ENCODE data around the gene ZFP2. TPM values are rescaled to one million over a fixed set of nuclear protein-coding genes. Genes with fewer than 3 reads are reported as not detected.

Gene ZFP2
- total RNA-seq, 1 donor from 2014 or later, result 0.48 TPM

Other genes starting within 250 kb of the ZFP2 start
- 10.5 and 12.0 TPM in 2 replicates for gene ZNF354A, start 165.3 kb upstream of the ZFP2 start, total RNA-seq
- 9.5 and 9.8 TPM in 2 replicates for gene ZNF354B, start 36.0 kb upstream of the ZFP2 start, total RNA-seq
- not detected in 2 replicates for gene ZNF454, start 45.3 kb downstream of the ZFP2 start, total RNA-seq
- not detected in 2 replicates for gene GRM6, start 99.4 kb downstream of the ZFP2 start, total RNA-seq
- gene ZNF879, start 127.9 kb downstream of the ZFP2 start, total RNA-seq, result 1.6 and 1.9 TPM in 2 replicates
- gene ZNF354C, start 164.5 kb downstream of the ZFP2 start, total RNA-seq, result 3.3 and 4.1 TPM in 2 replicates